ENCODE results near the gene GIPC1.
A peak's percentile ranks its signal among the peaks of the same experiment; 100 is the strongest.

The GIPC1 gene

DNA sequence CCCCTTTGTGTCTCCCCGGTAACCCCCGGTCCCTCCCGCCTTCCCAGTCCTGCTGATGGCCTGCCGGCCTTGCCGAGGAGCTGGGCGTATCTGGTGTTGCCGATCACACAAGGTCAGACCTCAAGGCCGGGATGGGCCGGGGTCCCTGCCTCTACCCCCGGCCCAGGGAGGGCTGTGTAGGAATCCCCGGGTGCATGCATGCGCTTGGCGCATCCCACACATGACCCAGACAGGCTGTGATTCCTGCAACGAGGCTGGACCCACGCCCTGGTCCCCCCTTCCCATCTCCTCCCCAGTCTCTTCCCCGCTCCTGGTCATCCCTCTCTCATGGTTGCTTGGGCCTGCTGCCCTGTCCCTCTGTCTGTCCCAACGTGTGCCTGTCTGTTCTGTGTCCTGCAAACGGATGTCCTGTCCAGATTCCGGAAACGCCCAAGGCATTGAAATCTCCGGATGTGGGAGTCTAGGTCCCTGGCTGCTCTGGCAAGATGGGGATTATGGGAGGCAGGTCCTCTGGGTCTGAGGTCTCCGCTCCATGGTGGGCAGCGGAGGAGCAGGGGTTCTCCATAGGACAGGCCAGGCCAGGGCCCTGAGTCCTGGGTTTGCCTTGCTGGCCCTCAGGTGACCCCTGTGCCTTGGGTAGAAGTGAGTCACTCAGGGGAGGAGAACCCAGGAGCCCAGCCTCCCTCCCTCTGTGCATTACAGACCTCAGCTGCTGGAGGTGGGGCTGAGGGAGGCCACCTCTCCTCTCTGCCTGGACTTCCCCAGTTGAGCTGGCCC lies 61.2 kb downstream of the GIPC1 start:
- peak; percentile 56 for DNase-seq (ENCODE audit: low read depth)

DNA sequence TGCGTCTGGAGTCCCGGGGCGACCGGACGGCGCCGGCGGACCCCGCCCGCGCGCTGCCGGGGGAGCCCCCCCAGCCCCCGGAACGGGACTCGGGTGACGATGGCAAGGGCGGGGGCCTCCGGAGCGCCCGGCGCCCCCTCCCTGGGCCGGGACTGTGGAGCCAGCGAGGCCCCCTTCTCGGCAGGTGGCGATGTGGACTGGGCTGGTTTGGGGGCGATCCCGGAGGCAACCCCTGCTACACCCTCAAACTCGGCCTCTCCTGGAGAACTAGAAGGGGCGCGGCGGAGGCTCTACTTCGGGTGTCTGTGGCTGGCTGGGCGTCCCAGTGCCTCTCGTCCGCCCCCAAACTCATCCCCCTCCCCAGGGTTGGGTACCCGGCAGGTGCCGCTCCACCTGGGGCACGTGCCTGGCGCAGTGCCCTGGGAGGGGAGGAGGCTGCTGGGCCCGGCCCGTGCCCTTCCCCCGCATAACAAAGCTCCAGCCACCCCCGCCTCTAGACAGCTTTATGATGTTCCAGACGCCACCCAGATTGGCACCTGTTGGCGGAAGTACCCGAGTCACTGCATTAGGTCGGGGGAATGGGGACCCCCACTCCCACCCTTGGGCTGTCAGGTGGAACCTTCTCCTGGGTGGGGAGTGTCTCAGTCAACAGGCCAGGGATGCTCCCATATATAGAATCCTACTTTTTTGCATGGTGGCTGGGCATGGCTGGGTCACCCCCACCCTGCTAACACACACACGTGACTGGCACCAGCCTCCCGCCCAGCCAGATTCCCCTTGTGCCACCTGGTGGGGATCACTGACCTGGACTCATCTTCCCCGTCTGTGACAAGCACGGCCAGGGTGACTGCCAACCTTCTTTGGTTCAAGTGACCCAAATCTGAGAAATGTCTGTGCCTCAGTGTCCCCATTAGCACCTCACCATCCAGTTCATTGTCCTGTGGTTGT lies 62.1 kb downstream of the GIPC1 start:
- no peak for DNase-seq (ENCODE audit: low read depth)

DNA sequence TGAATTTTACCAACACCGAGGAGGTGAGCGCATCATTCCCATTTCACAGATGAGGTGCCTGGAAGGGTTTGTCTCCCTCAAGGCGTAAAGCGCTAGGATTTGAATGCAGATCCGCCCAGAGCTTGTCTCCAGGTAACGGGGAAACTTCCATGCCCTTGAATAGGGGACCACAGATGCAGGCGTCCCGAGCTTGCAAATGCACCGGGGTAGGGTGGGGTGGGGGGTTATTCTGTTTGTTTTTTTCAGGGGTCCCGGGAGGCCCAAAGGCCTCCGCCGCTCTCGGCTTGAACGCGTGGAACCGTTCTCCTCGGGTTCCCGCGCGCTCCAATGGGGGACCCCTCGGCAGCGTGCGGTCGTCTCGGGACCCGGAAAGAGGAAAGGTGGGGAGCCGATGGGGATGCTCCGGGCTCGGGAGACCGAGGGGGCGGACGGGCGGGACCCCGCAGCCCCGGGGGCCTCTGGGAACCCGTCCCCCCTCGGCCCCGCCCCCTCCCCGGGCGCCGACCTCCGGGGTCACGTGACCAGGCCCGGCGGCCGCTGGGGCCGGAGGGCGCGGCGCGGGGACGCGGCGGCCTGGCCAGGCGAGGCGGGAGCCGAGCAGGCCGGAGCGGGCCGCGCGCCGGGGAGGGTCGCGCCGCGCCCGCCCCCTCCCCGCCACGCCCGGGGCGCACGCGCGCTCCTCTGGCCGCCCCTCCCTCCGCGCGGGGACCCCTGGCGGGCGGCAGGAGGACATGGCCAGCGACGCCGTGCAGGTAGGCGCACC lies 63.0 kb downstream of the GIPC1 start, which contains the start of gene PKN1:
PKN1 (plus strand) TSS at position 516 of the 763 bp plus-strand sequence; CDS start at position 732, 216 bp downstream.
- DNase-seq (ENCODE audit: low read depth) = no peak

DNA sequence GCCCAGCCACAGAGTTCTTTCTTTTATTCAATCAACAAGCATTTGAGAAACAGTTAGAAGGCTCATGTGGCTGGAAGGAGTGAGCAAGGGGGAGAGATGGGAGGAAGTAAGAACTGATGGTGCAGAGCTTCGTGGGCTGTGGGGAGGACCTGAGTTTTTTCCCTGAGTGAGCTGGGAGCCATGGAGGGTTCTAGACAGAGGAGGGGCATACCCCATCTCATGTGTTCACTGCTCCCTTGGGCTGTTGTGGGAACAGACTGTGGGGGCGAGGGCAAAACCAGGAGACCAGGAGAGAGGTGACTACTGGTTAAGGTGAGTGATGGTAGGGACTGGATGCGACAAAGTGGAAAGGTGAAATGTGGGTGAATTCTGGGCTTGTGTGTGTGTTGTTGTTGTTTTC lies 65.2 kb downstream of the GIPC1 start:
- DNase-seq (ENCODE audit: low read depth) = no peak

DNA sequence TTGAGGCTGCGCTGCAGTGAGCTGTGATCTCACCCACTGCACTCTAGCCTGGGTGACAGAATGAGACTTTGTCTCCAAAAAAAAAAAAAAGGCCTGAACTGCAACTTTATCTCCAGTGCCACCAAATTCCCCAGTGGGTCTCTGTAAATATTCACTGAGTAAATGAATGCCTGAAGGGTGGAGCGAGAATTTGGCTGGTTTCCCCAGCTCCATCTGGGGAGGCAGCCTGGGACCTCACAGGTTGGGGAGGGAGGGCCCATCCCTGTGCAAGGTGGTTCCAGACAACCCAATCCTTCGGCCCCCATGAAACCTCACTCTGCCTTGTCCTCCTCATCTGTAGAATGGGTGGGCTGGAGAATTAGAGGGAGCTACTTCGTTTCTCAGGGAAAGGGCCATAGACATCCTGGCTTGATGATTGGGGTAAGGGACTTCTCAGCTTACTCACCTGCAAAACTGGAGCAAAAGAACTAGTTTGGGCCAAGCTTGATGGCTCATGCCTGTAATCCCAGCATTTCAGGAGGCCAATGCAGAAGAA lies 67.0 kb downstream of the GIPC1 start:
- no peak for DNase-seq (ENCODE audit: low read depth)

Measured in non-pigmented ciliary epithelial cell (primary cell).